Activated CD4-positive, alpha-beta T cell treated with anti-CD3 and anti-CD28 coated beads, Interleukin-10, Interleukin-2, amounts not matched to agents 100 ng/mL and 50 ng/mL, durations not matched to agents 16 hours and 8 hours (primary cell): ENCODE results near the gene PRCC.

ENCODE experiments used
- DNase-seq: peaks from one replicate; pipeline ENCODE4 v3.0.0-alpha.2; 2020

The PRCC gene

DNA sequence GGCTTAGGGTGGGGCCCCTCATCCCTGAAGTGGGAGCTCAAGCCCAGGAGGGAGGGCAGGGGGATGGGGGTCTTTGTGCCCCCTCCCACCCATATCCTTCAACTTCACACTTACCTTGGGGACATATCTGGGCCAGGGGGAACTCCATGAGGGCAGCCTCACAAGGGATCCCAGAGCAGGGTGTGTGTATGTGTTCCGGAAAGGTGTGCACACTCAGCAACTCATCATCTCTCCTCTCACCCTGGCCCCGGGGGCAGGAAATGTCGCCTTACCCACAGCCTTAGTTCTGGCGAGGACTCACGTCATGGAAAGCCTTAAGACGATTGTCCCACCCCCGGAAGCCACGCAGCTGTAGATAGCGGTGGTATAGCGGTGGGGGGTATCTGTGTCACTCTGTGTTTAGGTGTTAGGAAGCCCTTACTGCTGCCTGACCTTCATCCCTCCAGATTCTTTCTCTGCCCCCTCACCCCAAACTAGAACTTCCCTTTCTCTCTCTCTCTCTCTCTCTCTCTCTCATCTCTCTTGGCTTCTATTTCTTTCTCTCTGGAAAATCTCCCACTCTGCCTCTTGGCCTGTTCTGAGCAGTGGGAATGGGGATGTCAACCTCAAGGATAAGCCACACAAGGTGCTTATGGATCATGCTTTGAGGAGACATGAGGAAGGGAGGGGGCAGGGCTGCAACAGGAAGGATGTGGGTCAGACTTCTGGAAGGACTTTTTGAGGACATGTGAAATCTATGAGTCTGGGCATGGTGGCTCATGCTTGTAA is 49.4 kb downstream of the PRCC start, which contains the start of gene SH2D2A:
SH2D2A (minus strand) TSS at position 288 of the 768 bp plus-strand sequence; CDS start at position 148, 140 bp downstream.
- peak; percentile 97 for DNase-seq

GRCh38 chr1:156821801-156822200 is 54.5 kb downstream of the PRCC start:
- peak; percentile 49 for DNase-seq

DNA sequence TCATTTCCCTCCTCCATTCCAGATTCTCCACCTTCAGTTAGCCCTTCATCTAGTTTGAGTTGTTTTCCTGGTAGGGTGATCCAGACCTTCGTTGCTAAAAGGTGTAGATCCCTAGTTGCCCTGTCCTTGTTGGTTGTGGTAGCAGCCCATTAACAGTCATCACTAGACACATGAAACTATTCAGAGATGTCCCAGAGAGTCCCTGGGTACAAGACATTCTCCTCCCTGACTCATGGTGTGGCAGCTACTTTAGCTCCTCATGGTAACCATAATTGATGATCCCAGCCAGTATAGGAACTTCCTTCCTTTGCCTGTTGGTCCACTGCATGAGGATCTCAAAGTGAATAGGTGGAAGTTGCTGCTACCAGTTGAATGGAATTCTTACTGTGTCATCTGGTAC is 55.3 kb downstream of the PRCC start:
- no peak for DNase-seq

- no peak for DNase-seq
Measured at GRCh38 chr1:156823210-156823790, 56.0 kb downstream of the PRCC start.

DNA sequence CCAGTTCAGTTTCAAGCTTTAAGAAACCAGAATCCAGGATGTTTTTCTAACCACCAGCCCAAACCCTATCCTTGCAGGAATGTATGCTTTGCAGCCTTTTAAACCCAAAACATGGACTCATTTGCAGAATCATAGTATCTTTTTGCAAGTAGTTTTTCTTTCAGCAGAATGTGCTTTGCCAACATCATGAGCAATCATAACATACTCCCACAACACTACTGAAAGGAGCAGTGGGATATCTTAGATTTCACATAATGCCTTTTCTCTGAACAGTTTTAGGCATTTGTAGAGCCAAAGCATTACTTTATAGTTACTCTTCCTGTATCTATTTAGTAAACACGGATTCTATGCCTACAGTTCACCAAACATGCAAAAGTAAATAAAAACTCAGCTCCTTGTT is 59.3 kb downstream of the PRCC start:
- DNase-seq: no peak

DNA sequence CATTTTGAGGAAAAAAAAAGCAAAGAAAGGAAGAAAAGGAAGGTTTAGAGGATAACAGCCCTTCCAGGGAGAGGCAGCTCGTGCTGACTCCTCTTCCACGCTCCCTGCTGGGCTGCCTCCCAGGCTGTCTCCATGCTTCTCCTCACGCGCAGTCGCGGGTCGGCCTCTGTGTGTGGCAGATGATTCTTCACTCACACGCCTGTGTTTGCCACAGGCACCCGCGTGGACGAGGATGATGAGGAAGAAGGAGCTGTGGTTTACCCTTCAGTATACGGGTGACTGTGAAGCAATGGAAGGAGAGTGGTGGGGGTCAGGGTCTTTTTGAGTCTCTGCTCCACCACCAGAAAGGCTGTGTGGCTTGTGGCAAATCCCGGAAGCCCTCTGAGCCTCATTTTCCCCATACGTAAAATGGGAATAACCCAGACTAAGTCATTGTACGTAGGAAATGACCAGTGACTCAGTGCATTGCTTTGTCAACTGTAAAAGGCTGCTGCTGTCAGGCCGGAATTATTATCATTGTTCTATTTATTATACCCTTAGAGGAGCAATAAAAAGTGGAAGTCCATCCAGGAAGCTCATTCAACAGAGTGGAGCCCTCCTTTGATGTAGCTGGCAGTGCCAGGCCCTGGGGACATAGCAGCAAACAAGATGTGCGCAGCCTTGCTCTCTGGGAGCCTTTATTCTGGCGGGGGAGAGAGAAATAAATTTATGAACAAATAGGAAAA is 61.2 kb downstream of the PRCC start:
- DNase-seq: no peak

DNA sequence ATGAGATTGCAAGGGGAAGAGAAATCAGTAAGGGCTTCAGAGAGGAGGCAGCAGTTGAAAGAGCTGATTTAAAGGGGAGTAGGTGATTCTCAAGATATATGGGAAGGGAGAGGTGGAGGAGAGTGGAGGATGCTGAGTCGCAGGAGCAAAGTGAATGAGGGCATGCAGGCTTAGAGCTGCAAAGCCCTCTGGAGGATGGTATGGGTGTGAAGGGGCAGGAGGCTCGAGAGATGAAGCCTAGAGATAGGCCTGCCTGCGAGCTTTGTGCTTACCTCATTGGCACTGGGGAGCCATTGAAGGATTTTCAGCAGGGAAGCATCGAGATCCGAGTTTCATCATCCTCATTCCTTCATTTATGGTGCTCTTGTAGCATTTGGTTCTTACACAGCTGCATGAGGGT is 65.1 kb downstream of the PRCC start:
- DNase-seq: no peak

- no peak for DNase-seq
Measured at GRCh38 chr1:156833603-156834002, 66.3 kb downstream of the PRCC start.

DNA sequence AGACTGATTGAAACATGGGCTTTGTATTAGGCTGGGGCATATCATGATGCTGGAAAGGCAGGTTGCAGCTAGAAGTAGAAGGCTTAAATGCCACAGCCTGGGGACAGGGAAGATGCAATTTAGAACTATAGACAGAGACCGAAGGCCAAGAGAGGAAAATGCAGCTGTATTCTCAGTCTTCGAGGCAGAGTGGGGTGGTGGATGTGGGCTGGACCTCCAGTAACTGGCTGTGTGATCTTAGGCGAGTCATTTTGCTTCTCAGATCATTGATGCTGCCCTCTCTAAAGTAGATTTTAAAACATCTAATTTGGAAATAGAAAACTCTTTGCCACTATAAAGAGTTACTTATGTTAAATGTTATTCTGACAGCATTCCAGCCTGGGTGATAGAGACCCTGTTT is 67.0 kb downstream of the PRCC start:
- no peak for DNase-seq

DNA sequence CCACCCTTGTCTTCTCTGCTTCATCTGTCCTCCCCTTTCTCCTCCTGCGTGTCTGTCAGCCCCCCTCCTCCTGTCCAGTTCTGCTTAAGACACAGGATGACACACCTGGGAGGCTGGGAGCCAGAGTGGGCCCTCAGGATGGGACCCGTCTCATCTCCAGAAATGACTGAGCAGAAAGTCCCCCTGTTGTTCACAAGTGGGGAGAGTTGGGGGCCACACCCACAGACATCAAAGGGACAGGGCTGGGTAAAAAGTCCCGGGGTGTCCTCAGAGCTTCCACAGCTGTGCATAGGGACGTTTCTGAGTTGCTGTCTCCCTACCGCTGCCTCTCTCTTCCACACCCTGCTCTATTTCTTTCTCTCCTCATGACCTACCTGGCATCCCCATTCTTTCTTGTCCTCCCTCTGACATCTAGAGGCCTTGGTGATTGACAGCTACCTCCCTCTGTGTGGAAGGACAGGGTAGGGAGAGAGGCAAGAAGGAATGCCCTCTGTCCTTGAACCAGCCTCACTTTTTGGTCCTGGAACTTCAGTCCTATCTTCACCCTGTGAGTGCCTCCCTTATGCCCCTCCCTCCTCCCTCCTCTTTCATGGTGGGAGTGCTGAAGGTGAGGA is 68.8 kb downstream of the PRCC start:
- peak; percentile 63 for DNase-seq

GRCh38 chr1:156836892-156837291 is 69.6 kb downstream of the PRCC start:
- no peak for DNase-seq

GRCh38 chr1:156838972-156839371 is 71.6 kb downstream of the PRCC start:
- DNase-seq: peak; percentile 44

DNA sequence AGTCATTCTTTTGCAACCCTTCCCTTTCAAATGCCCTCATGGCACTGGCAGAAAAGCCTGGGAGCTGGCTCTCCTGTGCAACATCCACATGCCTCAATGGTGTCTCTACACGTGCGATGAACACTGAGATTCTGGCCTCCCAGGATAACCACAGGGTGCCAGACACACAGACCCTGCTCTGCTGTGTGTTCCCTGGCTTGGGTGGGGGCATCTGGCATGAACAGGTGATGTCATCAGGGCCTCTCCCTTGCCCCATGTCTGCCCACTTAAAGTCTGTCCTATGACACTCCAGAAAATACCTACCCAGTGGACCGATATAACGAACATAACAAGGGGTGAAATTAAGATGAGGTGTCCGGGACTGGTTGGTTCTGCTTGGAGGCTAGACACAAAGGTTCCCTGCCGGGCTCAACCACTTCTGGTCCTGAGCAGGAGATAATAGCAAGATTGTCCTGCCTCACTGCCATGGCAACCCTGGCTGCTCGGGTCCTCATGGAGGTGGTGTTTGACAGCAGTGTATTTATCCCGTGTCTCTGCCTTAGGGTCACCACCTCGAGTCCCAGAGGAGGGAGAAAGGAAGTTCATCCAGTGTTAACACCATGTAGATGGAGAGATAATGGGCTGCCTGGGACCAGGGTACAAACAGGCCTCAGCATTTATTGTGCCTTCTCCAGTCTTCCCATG is 72.2 kb downstream of the PRCC start:
- no peak for DNase-seq

DNA sequence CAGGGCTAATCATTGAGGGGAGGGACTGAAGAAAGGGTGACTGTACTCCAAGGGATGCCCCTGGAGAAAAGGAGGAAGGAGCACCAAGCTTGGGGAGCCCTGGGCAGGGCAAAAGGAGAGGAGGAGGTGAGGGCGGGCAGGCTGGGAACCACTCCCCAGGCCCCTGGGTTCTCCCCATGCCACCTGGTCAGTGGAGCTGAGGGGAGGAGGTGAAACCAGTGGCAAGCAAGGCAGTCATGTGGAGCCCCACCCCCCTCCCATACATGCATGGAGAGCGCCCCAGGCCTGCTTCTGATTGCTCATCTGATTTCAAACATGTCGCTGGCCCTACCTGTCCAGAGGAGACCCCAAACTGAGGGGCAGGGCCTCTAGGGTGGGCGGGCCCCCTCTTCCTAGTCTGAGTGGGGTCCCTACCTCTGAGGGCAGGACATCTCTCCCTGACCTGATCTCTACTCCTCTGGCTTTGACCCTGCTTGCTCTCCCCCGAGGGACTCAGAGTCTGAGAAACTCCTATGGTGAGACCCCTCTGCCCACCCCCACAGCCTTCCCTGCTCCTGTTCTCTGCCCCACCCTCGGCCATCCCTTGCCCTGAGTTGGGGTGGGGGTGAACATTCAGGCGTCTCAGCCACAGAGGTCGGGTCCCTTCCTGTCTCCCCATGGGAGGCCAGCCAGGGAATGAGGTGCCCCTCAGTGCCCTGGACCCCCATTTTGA is 73.0 kb downstream of the PRCC start:
- no peak for DNase-seq

DNA sequence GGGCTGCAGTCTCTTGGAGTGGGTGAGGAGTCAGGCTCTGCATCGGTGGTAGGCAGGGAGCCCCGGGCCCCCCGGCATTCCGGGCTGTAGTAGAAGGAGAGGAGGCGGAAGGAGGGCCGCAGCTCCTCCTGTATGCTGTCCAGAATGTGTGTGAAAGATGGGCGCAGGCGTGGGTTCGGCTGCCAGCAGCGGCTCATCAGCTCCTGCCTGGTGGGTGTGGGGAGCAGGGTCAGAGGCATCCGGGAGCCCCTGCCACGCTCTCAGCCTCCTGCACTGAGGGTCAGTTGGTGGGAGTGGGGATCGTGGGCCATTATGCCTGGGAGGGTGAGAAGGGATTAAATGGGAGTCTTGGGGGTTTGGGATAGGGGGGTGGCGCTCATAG is 73.6 kb downstream of the PRCC start:
- no peak for DNase-seq

GRCh38 chr1:156841295-156841855 is 74.0 kb downstream of the PRCC start:
- DNase-seq: no peak

DNA sequence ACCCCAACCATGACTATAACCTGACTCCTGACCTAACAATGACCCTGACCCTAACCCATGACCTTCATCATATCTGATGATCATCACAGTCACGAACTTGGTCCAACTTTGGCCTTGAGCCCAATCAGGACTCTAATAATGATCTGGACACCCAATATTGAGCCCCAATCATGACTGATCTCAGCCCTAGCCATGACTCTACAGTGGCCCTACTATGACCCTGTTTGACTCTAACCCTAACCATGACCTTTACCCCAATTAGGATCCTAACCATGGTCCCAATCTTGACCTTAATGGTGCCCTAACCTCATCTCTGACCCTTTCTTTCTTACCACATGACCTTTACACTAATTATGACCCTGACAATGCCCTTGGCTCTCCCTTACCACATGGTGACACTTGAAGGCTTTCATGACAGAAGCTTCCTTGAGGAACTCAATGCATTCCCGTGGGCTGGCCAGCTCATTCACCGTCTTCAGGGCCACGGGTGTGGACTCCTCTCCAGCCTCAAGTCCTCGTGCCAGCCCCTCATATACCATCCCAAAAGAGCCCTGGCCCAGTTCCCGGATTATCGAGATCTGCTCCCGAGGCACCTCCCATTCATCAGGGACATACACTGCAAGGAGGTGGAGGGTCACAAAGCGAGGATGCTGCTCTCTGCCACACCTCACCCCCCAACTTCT is 75.4 kb downstream of the PRCC start:
- no peak for DNase-seq

- no peak for DNase-seq
Measured at GRCh38 chr1:156844102-156844501, 76.8 kb downstream of the PRCC start.

DNA sequence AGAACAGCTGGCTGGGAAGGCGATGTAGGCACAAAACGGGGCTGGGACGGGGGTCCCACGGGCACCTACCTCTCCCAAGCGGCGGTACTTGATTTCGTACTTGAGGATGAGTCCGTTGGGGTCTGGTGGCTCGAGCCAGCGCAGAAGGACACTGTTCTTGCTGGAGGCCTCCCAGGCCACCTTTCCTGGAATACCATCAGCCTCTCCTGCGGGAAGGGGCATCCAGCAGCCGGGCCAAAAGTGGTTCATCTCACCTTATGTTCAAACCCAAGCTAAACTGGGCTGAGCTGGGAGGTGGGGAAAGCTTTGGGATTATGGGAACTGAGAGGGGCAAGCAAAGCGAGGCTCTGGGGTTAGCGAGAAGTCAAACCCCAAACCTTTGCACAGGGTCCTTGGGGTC is 77.3 kb downstream of the PRCC start:
- DNase-seq: no peak

GRCh38 chr1:156845055-156845952 is 78.0 kb downstream of the PRCC start:
- DNase-seq: no peak
